PC-9 (cell line): Measurements from ENCODE around the gene STYXL2. TPM values are rescaled to one million over a fixed set of nuclear protein-coding genes. Genes with fewer than 3 reads are reported as not detected.

Experiments
- BruUV-seq: library from RNA; stranded (reverse); fragments of 400-500 nt; replicated peaks from 2 replicates; lab custom pipeline; 2021; lab: Mats Ljungman, UMichigan
- CTCF ChIA-PET: fragments of 300-600 bp; sonication (Branson Sonifier 250); formaldehyde crosslinking; loops from one replicate; lab custom pipeline; 2022; ENCODE audit warnings: antibody characterized with exemption; lab: Charles Lee
- POLR2A ChIA-PET: fragments of 300-600 bp; sonication (Branson Sonifier 250); formaldehyde crosslinking; loops from one replicate; lab custom pipeline; 2022; ENCODE audit warnings: antibody characterized with exemption; ENCODE audit not compliant: unreplicated experiment; lab: Charles Lee
- DNase-seq, 2 experiments: peaks; one replicate each; pipeline versions ENCODE4 v3.0.0 to v3.0.0-alpha.2; 2015 to 2022; ENCODE audit warnings: mixed read lengths in 1 of 2
- H2AFZ ChIP-seq: fragments of 200-600 bp; sonication (generic); 2 replicates; pipeline ENCODE4 v1.8.1; 2017; ENCODE audit warnings: antibody characterized with exemption
- H3F3A ChIP-seq: fragments of 200-600 bp; sonication (generic); 2 replicates; pipeline ENCODE4 v1.8.1; 2017; ENCODE audit warnings: antibody characterized with exemption, mild to moderate bottlenecking, low read depth; ENCODE audit not compliant: insufficient read depth
- H3K27ac ChIP-seq: fragments of 200-600 bp; sonication (generic); 2 replicates; pipeline ENCODE4 v1.6.1; 2016; ENCODE audit warnings: mixed run types
- H3K27me3 ChIP-seq: fragments of 200-600 bp; sonication (generic); 2 replicates; pipeline ENCODE4 v1.6.1; 2016; ENCODE audit warnings: low read depth, mixed run types; ENCODE audit not compliant: insufficient read depth
- H3K36me3 ChIP-seq: fragments of 200-600 bp; sonication (generic); 2 replicates; pipeline ENCODE4 v1.6.1; 2016; ENCODE audit warnings: low read depth, mixed run types
- H3K4me1 ChIP-seq: fragments of 200-600 bp; sonication (generic); replicated peaks from 2 replicates; pipeline ENCODE4 v1.6.1; 2016; ENCODE audit warnings: mixed run types; ENCODE audit not compliant: insufficient read depth
- H3K4me2 ChIP-seq: fragments of 200-600 bp; sonication (generic); 2 replicates; pipeline ENCODE4 v1.6.1; 2017; ENCODE audit warnings: mixed run types
- H3K4me3 ChIP-seq: fragments of 200-600 bp; sonication (generic); 2 replicates; pipeline ENCODE4 v1.6.1; 2016; ENCODE audit warnings: mixed run types
- H3K79me2 ChIP-seq: fragments of 200-600 bp; sonication (generic); 2 replicates; pipeline ENCODE4 v1.6.1; 2017; ENCODE audit warnings: low read depth, mixed run types
- H3K9me2 ChIP-seq: fragments of 200-600 bp; sonication (generic); 2 replicates; pipeline ENCODE4 v1.8.1; 2017; ENCODE audit warnings: mild to moderate bottlenecking; ENCODE audit not compliant: insufficient read depth
- H3K9me3 ChIP-seq: fragments of 200-600 bp; sonication (generic); 2 replicates; pipeline ENCODE4 v1.8.1; 2016; ENCODE audit warnings: low read depth; ENCODE audit not compliant: insufficient read depth
- H4K20me1 ChIP-seq: fragments of 200-600 bp; sonication (generic); 2 replicates; pipeline ENCODE4 v1.8.1; 2017; ENCODE audit not compliant: insufficient read depth
- EZH2 ChIP-seq: fragments of 200-600 bp; sonication (generic); IDR thresholded peaks from 2 replicates; pipeline ENCODE4 v1.8.0; 2017; ENCODE audit warnings: antibody characterized with exemption, low read depth
- intact Hi-C: fragments of 100-400 bp; cut with micrococcal nuclease; formaldehyde crosslinking; loops from one replicate; pipeline ENCODE4 v1.10.0; 2022; ENCODE audit not compliant: unreplicated experiment
- total RNA-seq: library from RNA; stranded (reverse); gene quantifications from 2 replicates; pipeline ENCODE4 v1.2.3, GENCODE V29; 2021
- TF ChIP-seq, protein P1 (sequence below): fragments of 200-600 bp; sonication (generic); conservative IDR thresholded peaks from 2 replicates; pipeline ENCODE4 v1.6.1; 2017; ENCODE audit warnings: mixed run types, antibody characterized with exemption, mild to moderate bottlenecking, moderate library complexity

STYXL2 gene
- total RNA-seq, 1 experiment from 2014 or later, result not detected

DNA sequence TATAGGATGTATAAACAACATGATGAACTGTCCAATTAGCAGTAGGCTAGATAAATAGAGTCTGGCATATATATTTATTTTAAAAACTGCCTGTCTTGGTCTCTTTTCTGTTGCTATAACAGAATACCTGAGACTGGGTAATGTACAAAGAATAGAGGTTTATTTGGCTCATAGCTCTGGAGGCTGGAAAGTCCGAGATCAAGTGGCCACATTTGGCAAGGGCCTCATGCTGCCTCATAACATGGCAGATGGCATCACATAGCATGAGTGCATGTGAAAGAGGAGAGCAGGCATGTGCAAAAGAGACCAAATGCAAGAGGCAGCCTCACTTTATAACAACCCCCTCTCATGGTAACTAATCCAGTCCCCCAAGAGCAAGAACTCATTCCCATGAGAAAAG is 6.0 kb downstream of the STYXL2 start:
- no peak for DNase-seq
- ChIA-PET POLR2A (no interaction called here), CTCF (no interaction called here)
- H3K9me2 ChIP-seq, result no peaks in the 10 kb centered on the region
- TF ChIP-seq EZH2, result no peak
- TF ChIP-seq, protein P1, sequence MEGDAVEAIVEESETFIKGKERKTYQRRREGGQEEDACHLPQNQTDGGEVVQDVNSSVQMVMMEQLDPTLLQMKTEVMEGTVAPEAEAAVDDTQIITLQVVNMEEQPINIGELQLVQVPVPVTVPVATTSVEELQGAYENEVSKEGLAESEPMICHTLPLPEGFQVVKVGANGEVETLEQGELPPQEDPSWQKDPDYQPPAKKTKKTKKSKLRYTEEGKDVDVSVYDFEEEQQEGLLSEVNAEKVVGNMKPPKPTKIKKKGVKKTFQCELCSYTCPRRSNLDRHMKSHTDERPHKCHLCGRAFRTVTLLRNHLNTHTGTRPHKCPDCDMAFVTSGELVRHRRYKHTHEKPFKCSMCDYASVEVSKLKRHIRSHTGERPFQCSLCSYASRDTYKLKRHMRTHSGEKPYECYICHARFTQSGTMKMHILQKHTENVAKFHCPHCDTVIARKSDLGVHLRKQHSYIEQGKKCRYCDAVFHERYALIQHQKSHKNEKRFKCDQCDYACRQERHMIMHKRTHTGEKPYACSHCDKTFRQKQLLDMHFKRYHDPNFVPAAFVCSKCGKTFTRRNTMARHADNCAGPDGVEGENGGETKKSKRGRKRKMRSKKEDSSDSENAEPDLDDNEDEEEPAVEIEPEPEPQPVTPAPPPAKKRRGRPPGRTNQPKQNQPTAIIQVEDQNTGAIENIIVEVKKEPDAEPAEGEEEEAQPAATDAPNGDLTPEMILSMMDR, result no peak
- no peaks in the 10 kb centered on the region for H3K27me3 ChIP-seq
- H3K4me2 ChIP-seq, result no peak overlapping the region
- peaks cover 45% of the 10 kb centered on the region for H3K4me1 ChIP-seq
- no peaks in the 10 kb centered on the region for H3K79me2 ChIP-seq
- H3K36me3 ChIP-seq, result no peaks in the 10 kb centered on the region
- H2AFZ ChIP-seq, result no peak overlapping the region
- H3K9me3 ChIP-seq, result no peaks in the 10 kb centered on the region
- H3K27ac ChIP-seq, result no peak overlapping the region
- no peaks in the 10 kb centered on the region for H4K20me1 ChIP-seq
- no TSS peak for BruUV-seq
- intact Hi-C loops, result no loop called here
- no peak overlapping the region for H3K4me3 ChIP-seq
- peaks cover 24% of the 10 kb centered on the region; the same call in 1 of the 2 replicates for H3F3A ChIP-seq

DNA sequence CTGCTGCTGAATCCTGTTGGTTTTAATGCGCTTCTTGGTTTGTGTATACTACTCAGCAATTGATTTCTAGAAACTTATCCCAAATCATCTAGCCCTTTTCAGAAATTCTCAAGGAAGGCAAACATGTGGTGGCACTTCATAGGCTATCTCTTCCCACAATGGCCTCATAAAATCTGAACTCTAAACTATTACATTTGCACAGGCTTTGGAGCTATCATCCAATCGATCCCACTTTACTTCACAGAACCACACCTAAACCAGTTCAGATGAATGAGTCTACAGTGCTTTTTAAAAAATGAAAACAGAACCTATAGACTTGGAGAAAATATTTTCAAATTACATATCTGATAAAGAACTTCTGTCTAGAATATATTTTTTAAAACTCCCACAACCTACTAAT is 6.9 kb downstream of the STYXL2 start:
- no peak for DNase-seq
- ChIA-PET CTCF (no interaction called here), POLR2A (no interaction called here)

DNA sequence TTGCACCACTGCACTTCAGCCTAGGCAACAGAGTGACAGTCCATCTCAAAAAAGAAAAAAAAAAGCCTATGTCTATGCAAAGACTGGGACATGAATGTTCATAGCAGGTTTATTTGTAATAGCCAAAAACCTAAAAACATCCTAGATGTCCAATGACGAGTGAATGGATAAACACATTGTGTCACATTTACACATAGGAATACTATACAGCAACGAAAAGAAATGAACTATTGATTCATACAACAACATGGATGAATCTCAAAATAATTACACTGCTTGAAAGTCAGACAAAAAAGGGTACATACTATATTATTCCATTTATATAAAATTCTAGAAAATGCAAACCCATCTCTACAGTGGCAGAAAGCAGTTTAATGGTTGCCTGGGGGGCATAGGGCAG is 7.9 kb downstream of the STYXL2 start:
- intact Hi-C loops, result no loop called here
- TF ChIP-seq, protein P1, result no peak
- TF ChIP-seq EZH2, result no peak
- Histone ChIP-seq H3K27me3 (no peaks in the 10 kb centered on the region), H4K20me1 (no peaks in the 10 kb centered on the region), H3F3A (peaks cover 17% of the 10 kb centered on the region; the same call in 1 of the 2 replicates), H3K9me3 (no peaks in the 10 kb centered on the region), H3K79me2 (no peaks in the 10 kb centered on the region), H3K36me3 (no peaks in the 10 kb centered on the region), H3K27ac (no peak overlapping the region), H3K4me1 (peaks cover 47% of the 10 kb centered on the region), H3K4me3 (no peak overlapping the region), H2AFZ (no peak overlapping the region), H3K9me2 (no peaks in the 10 kb centered on the region), H3K4me2 (no peak overlapping the region)
- ChIA-PET POLR2A (interaction anchor here (0.7 kb wide), 1 partner anchor 121 kb away, joined by 6 read pairs; no protein-coding TSS in a partner anchor), CTCF (no interaction called here)
- no TSS peak for BruUV-seq
- DNase-seq, result no peak

More for the DNA sequence above, 6.9 kb downstream of the STYXL2 start:
- H3K4me3 ChIP-seq, result no peak overlapping the region
- no peaks in the 10 kb centered on the region for H3K27me3 ChIP-seq
- TF ChIP-seq, protein P1, result no peak
- no peak for TF ChIP-seq EZH2
- H3K79me2 ChIP-seq, result no peaks in the 10 kb centered on the region
- BruUV-seq, result no TSS peak
- no peaks in the 10 kb centered on the region for H3K36me3 ChIP-seq
- H3K9me3 ChIP-seq, result no peaks in the 10 kb centered on the region
- H3F3A ChIP-seq, result peaks cover 21% of the 10 kb centered on the region; the same call in 1 of the 2 replicates
- H2AFZ ChIP-seq, result no peak overlapping the region; the same call in 1 of the 2 replicates
- no peak overlapping the region for H3K4me2 ChIP-seq
- H3K9me2 ChIP-seq, result no peaks in the 10 kb centered on the region
- H4K20me1 ChIP-seq, result no peaks in the 10 kb centered on the region
- H3K4me1 ChIP-seq, result peaks cover 45% of the 10 kb centered on the region
- intact Hi-C loops, result no loop called here
- H3K27ac ChIP-seq, result no peak overlapping the region
